Coronary artery (tissue), 2 donors: ENCODE measurements around the gene SMPDL3A.
"Not testable (repeated sequence)": the region's sequence is repeated elsewhere in the genome, so short reads cannot be mapped to it uniquely, and the experiment has no call there.

Experiments
- DNase-seq: peaks from one replicate; pipeline ENCODE4 v3.0.0-alpha.2; 2017; ENCODE audit warnings: low spot score
- H3K27ac ChIP-seq, 2 donors: fragments of 200-600 bp; sonication (generic); one replicate each; pipeline ENCODE4 v1.5.1; 2016 to 2019
- H3K4me3 ChIP-seq: fragments of 200-600 bp; sonication (generic); 2 replicates; pipeline ENCODE4 v1.5.1; 2016; ENCODE audit warnings: mild to moderate bottlenecking, moderate library complexity
- TF ChIP-seq, protein P1 (sequence below): fragments of 200-600 bp; sonication (generic); IDR thresholded peaks from one replicate; pipeline ENCODE4 v1.5.1; 2019; ENCODE audit warnings: antibody characterized with exemption

SMPDL3A gene, protein sequence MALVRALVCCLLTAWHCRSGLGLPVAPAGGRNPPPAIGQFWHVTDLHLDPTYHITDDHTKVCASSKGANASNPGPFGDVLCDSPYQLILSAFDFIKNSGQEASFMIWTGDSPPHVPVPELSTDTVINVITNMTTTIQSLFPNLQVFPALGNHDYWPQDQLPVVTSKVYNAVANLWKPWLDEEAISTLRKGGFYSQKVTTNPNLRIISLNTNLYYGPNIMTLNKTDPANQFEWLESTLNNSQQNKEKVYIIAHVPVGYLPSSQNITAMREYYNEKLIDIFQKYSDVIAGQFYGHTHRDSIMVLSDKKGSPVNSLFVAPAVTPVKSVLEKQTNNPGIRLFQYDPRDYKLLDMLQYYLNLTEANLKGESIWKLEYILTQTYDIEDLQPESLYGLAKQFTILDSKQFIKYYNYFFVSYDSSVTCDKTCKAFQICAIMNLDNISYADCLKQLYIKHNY

DNA sequence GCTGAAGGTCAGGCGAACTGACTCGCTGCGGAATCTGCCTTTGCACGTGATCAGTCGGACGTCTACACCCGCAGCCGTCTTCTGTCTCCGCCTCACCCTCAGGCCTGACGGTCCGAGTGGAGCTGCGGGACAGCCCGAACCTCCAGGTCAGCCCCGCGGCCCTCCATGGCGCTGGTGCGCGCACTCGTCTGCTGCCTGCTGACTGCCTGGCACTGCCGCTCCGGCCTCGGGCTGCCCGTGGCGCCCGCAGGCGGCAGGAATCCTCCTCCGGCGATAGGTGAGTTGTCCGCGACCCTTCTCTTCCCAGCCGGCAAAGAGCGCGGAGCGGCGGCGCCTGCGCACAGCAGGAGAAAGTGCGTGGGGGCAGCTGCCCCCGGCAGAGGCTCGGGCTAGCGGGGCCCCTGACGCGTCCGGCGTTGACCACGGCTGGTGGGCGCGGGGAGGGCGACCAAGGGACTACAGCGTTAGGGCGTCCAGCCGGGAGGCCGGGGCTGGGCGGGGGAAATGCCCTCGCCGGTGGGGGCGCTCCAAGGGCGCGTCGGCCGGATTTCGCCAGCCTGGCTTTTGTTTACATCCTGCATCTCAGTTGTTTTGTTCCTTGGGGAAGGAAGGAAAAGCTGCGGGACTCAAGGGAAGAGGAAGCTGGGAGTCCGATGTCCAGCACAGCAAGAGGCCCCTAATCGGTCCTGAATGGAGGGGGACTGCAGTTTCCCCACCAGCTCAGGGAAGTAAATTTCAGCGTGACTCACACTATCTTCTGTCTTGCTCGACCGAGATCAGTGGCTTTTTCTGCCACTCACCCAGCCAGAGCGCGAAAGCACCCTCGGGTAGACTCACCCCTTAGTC lies at the start of gene SMPDL3A:
Gene SMPDL3A, plus strand, starts transcription at position 77 of the 846 bp plus-strand sequence. Its CDS starts 89 bp downstream, at position 166.
- H3K4me3 ChIP-seq: peak within 1 kb of the TSS; percentile 86
- TF ChIP-seq, protein P1, sequence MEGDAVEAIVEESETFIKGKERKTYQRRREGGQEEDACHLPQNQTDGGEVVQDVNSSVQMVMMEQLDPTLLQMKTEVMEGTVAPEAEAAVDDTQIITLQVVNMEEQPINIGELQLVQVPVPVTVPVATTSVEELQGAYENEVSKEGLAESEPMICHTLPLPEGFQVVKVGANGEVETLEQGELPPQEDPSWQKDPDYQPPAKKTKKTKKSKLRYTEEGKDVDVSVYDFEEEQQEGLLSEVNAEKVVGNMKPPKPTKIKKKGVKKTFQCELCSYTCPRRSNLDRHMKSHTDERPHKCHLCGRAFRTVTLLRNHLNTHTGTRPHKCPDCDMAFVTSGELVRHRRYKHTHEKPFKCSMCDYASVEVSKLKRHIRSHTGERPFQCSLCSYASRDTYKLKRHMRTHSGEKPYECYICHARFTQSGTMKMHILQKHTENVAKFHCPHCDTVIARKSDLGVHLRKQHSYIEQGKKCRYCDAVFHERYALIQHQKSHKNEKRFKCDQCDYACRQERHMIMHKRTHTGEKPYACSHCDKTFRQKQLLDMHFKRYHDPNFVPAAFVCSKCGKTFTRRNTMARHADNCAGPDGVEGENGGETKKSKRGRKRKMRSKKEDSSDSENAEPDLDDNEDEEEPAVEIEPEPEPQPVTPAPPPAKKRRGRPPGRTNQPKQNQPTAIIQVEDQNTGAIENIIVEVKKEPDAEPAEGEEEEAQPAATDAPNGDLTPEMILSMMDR: no peak
- peak; percentile 87 for DNase-seq
- peak within 1 kb of the TSS; percentile 81 to 92 for H3K27ac ChIP-seq

DNA sequence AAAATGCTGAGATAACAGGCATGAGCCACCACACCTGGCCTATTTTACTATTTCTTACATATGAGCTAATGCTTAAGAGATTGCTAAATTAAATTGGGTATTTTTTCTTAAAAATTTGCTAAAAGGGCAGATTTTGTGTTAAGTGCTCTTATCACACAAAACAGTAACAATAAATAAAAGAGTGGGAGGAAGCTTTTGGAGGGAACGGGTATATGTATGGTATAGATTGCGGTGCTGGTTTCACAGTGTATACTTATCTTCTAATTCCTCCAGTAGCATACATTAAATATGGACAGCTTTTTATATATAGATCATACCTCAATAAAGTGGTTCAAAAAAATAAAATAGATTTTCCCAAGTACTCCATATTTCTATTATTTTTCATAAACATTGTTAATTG lies 49.0 kb upstream of the SMPDL3A start:
- H3K27ac ChIP-seq: no peak overlapping the region
- DNase-seq: no peak
- H3K4me3 ChIP-seq: no peak overlapping the region
- TF ChIP-seq, protein P1: no peak

DNA sequence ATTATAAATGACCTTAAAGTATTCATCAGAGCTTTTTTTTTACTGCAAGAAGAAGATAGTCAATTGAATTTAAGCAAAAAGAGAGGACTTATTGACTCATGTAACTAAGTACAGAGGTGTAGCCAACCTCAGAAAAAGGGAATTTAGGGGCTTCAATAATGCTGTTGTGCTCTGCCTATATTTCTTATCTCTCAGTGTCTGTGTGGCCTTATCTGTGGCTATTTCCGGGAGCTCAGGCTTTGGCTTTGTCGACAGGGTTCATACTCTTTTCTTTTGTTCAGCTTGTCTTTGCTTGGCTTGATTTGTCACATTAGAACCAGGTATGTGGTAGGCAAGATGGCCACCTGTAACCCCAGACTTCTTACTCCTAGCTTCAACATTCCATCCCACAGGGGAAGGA lies 48.1 kb upstream of the SMPDL3A start:
- Histone ChIP-seq H3K27ac (no peak overlapping the region), H3K4me3 (no peak overlapping the region)
- no peak for DNase-seq
- TF ChIP-seq, protein P1: no peak

DNA sequence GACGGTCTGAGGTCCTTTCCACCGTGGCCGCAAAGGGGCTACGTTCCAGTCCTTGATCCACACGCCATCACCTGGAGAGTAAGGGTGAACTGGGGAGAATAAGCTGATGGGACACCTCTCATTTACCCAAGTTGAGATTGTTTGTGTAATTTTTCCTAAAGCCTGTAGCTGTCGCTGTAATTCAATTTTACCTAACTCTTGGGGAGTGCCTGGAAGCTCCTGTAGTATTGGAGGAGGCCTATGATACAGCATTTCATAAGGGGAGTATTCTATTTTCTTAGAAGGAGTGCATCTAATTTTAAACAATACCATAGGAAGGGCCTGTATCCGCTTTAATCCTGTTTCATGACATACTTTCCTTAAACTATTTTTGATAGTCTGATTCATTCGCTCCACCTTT lies 44.8 kb upstream of the SMPDL3A start:
- not testable (repeated sequence) for H3K27ac ChIP-seq, DNase-seq, H3K4me3 ChIP-seq

DNA sequence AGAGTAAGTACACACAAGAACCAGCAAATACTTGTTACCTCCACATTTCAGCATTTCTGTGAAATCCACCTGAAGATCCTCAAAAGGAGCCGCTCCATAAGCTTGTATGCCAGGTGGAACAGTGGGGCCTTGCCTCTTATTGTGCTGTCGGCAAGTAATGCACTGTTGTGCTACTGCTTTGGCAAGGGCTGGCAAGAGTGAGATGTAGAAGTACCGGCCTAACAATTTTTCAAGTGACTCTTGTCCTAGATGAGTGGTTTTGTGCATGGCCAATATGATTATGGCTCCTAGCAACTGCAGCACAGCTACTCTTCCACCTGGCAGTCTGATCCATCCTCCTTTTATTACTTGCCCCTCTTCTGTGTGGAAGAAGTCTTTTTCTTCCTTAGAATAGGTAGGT lies 44.2 kb upstream of the SMPDL3A start:
- H3K4me3 ChIP-seq, H3K27ac ChIP-seq, DNase-seq: not testable (repeated sequence)

DNA sequence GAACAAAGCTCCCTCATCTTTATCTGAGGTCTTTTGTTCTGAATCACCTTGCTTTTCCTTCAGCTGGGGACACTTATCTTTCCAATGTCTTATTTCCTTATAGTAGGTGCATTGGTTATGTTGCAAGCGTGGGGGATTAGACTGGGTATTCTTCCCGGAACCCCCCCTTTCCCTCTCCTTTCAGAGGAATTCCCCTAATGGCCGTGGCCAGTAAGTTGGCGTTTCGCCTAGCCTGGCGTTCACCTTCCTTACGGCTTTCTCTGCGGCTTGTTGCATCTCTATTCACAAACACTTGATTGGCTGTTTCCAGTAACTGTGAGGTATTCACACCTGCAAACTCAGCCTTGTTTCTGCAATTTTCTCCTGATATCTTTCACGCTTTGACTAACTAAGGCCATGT lies 42.4 kb upstream of the SMPDL3A start:
- no peak for DNase-seq
- TF ChIP-seq, protein P1: no peak
- Histone ChIP-seq H3K27ac (no peak overlapping the region), H3K4me3 (no peak overlapping the region)

DNA sequence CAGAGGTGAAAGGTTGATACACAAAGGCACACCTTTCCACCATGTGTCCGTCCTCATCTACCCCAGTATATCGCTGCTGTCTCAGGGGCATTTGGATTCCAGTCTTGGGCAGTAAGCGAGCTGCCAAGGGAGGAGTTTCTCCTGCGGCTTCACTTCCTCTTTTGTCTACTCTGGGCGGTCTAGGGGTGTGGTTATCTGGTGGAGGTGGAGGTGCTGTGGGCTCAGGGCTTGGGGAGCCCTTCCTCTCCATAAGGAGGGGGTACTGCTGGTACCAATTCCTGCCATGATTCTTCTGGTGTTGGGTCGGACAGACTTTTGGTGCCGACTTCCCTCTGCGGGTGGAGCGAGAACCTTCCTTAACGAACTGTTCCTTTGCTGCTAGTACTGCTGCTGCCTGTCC lies 41.5 kb upstream of the SMPDL3A start:
- TF ChIP-seq, protein P1: no peak
- Histone ChIP-seq H3K27ac (no peak overlapping the region), H3K4me3 (no peak overlapping the region)
- DNase-seq: no peak

DNA sequence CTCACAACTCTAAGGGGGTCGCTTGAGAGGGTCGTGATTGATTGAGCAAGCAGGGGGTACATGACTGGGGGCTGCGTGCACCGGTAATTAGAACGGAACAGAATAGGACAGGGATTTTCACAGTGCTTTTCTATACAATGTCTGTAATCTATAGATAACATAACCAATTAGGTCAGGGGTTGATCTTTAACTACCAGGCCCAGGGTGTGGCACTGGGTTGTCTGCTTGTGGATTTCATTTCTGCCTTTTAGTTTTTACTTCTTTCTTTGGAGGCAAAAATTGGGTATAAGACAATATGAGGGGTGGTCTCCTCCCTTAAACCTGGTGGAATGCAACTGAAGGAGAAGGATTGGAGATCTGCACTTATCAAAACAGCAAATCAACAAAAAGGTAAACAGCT lies 40.1 kb upstream of the SMPDL3A start:
- not testable (repeated sequence) for H3K4me3 ChIP-seq, H3K27ac ChIP-seq, DNase-seq
